Calu3 (cell line): ENCODE measurements around the gene KLHDC9. TPM values are rescaled to one million over a fixed set of nuclear protein-coding genes. Genes with fewer than 3 reads are reported as not detected.

ENCODE experiments used
- BruUV-seq: library from RNA; stranded (reverse); fragments of 400-500 nt; replicated peaks from 2 replicates; lab custom pipeline; 2021; lab: Mats Ljungman, UMichigan
- CTCF ChIA-PET: fragments of 300-600 bp; sonication (Branson Sonifier 250); formaldehyde crosslinking; loops from one replicate; lab custom pipeline; 2022; ENCODE audit warnings: antibody characterized with exemption; lab: Charles Lee
- DNase-seq: peaks from one replicate; pipeline ENCODE4 v3.0.0; 2022
- H3K27ac Mint-ChIP-seq: one replicate; pipeline ENCODE4 v1.8.0; 2022; ENCODE audit warnings: mixed read lengths; ENCODE audit not compliant: unreplicated experiment
- H3K27me3 Mint-ChIP-seq: one replicate; pipeline ENCODE4 v1.8.0; 2022; ENCODE audit warnings: mixed read lengths; ENCODE audit not compliant: unreplicated experiment
- H3K36me3 Mint-ChIP-seq: one replicate; pipeline ENCODE4 v1.8.0; 2022; ENCODE audit warnings: mild to moderate bottlenecking, moderate library complexity, mixed read lengths; ENCODE audit not compliant: insufficient read depth, unreplicated experiment
- H3K4me1 Mint-ChIP-seq: one replicate; pipeline ENCODE4 v1.8.0; 2022; ENCODE audit warnings: mild to moderate bottlenecking, low read depth, mixed read lengths; ENCODE audit not compliant: unreplicated experiment
- H3K4me3 Mint-ChIP-seq: one replicate; pipeline ENCODE4 v1.8.0; 2022; ENCODE audit warnings: mild to moderate bottlenecking, low read depth, moderate library complexity, mixed read lengths; ENCODE audit not compliant: unreplicated experiment
- H3K9me3 Mint-ChIP-seq: one replicate; pipeline ENCODE4 v1.8.0; 2022; ENCODE audit warnings: low read depth, mixed read lengths; ENCODE audit not compliant: unreplicated experiment
- intact Hi-C: fragments of 100-400 bp; cut with micrococcal nuclease; formaldehyde crosslinking; loops from one replicate; pipeline ENCODE4 v1.10.0; 2022; ENCODE audit not compliant: unreplicated experiment
- total RNA-seq: library from RNA; stranded (reverse); gene quantifications from 2 replicates; pipeline ENCODE4 v1.2.3, GENCODE V29; 2022
- TF ChIP-seq, protein P1 (sequence below): fragments of 200-600 bp; IDR thresholded peaks from one replicate; pipeline ENCODE4 v1.8.0; 2022; ENCODE audit warnings: antibody characterized with exemption; ENCODE audit not compliant: unreplicated experiment

The KLHDC9 gene
- total RNA-seq, 1 experiment from 2014 or later, result 5.3 TPM

DNA sequence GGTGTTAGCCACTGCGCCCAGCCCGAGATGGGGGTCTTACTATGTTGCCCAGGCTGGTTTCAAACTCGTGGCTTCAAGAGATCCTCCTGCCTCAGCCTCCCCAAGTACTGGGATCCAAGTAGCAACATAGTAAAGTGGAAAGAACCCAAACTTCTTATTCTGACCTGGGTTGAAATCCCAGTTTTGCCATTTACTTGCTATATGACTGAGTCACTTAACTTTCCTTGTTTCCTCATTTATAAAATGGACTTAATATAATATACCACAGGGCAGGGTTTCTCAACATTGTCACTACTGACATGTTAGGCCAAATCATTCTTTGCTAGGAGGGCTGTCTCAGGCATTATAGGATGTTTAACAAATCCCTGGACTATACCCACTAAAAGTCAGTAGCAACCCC is 13.0 kb downstream of the KLHDC9 start:
- DNase-seq, result no peak
- peaks cover 46% of the 10 kb centered on the region for H3K4me1 Mint-ChIP-seq
- BruUV-seq, result no TSS peak
- TF ChIP-seq, protein P1, sequence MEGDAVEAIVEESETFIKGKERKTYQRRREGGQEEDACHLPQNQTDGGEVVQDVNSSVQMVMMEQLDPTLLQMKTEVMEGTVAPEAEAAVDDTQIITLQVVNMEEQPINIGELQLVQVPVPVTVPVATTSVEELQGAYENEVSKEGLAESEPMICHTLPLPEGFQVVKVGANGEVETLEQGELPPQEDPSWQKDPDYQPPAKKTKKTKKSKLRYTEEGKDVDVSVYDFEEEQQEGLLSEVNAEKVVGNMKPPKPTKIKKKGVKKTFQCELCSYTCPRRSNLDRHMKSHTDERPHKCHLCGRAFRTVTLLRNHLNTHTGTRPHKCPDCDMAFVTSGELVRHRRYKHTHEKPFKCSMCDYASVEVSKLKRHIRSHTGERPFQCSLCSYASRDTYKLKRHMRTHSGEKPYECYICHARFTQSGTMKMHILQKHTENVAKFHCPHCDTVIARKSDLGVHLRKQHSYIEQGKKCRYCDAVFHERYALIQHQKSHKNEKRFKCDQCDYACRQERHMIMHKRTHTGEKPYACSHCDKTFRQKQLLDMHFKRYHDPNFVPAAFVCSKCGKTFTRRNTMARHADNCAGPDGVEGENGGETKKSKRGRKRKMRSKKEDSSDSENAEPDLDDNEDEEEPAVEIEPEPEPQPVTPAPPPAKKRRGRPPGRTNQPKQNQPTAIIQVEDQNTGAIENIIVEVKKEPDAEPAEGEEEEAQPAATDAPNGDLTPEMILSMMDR, result no peak
- no peak overlapping the region for H3K4me3 Mint-ChIP-seq
- no peaks in the 10 kb centered on the region for H3K9me3 Mint-ChIP-seq
- CTCF ChIA-PET, result no interaction called here
- no peak overlapping the region for H3K27ac Mint-ChIP-seq
- intact Hi-C loops, result no loop called here
- no peaks in the 10 kb centered on the region for H3K27me3 Mint-ChIP-seq
- H3K36me3 Mint-ChIP-seq, result peaks cover 29% of the 10 kb centered on the region

DNA sequence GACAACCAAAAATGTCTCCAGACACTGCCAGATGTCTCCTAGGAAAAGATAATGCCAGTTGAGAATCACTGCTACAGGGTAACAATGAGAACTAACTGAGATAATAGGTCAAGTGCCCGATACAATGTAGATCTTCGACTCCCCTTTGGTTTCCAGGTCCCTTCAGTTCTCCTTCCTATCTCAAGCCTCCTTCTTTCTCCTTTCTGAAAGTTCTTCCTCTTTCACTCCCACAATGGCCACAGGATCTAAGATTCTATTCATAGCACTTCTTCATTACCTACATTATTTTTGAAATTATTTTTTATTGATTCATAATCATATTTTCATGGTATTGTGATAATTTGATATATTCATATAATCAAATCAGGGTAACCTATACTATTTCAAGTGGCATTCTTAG is 13.4 kb downstream of the KLHDC9 start:
- TF ChIP-seq, protein P1, result no peak
- no peak overlapping the region for H3K27ac Mint-ChIP-seq
- DNase-seq, result no peak
- peaks cover 46% of the 10 kb centered on the region for H3K4me1 Mint-ChIP-seq
- CTCF ChIA-PET, result no interaction called here
- H3K27me3 Mint-ChIP-seq, result no peaks in the 10 kb centered on the region
- H3K4me3 Mint-ChIP-seq, result no peak overlapping the region
- no TSS peak for BruUV-seq
- H3K9me3 Mint-ChIP-seq, result no peaks in the 10 kb centered on the region
- H3K36me3 Mint-ChIP-seq, result peaks cover 29% of the 10 kb centered on the region
- intact Hi-C loops, result no loop called here

DNA sequence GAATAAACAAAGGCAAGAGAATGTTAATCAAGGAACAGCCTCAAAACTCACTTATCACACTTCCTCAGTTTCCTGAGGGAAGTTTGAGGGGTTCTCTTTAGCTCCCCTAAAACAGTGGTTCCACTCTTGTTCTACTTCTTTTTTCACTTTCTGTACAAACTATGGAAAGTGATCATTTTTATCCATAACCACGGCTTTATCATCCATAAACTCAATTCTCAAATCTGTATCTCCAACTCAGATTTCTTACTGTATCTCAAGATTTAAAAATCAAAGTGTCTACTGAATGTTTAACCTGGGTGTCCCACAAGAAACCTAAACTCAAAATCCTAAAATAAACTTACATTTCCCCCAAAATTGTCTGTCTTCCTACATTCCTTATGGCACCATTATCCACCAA is 15.8 kb downstream of the KLHDC9 start:
- CTCF ChIA-PET, result no interaction called here
- no TSS peak for BruUV-seq
- intact Hi-C loops, result no loop called here
- Mint-ChIP-seq H3K36me3 (peaks cover 52% of the 10 kb centered on the region), H3K9me3 (no peaks in the 10 kb centered on the region), H3K4me1 (peaks cover 49% of the 10 kb centered on the region), H3K27ac (peak overlapping the region; percentile 94), H3K4me3 (peak overlapping the region; percentile 7), H3K27me3 (no peaks in the 10 kb centered on the region)
- no peak for DNase-seq
- TF ChIP-seq, protein P1, result no peak

DNA sequence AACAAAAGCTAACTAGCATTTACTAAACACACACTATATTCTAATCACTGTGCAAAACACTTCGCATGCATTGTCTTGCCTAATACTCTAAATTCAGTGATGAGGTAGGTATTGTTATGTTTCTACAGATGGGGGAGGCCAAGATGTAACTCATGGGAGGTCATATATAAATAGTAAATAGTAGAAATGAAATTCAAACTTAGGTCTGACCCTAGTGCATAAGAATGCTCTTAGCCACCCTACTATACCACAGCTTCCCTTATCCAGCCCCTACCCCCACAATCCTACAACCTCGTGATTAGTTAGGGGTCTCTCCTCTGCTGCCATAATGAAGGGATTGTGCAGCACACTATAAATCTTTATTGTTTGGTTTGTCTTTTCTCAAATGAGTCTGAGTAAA is 16.4 kb downstream of the KLHDC9 start:
- no peak for DNase-seq
- BruUV-seq, result no TSS peak
- CTCF ChIA-PET, result no interaction called here
- Mint-ChIP-seq H3K27me3 (no peaks in the 10 kb centered on the region), H3K27ac (peak overlapping the region; percentile 94), H3K4me3 (peak overlapping the region; percentile 7), H3K36me3 (peaks cover 58% of the 10 kb centered on the region), H3K4me1 (peaks cover 55% of the 10 kb centered on the region), H3K9me3 (no peaks in the 10 kb centered on the region)
- TF ChIP-seq, protein P1, result no peak
- intact Hi-C loops, result no loop called here
